Activated CD8-positive, alpha-beta T cell treated with anti-CD3 and anti-CD28 coated beads, Interleukin-2, amount 10 ng/mL, durations not matched to agents 7 days and 5 days (primary cell): Measurements from ENCODE around the gene NRP1. TPM values are rescaled to one million over a fixed set of nuclear protein-coding genes. Genes with fewer than 3 reads are reported as not detected.

Experiments used
- ATAC-seq: fragments of 150-1000 bp; cut with Tn5 transposase; one replicate; pipeline ENCODE4 v1.10.0; 2021; ENCODE audit warnings: moderate library complexity
- CTCF ChIA-PET: fragments of 350-600 bp; sonication (Branson Sonifier 250); formaldehyde crosslinking; loops from one replicate; lab custom pipeline; 2021; ENCODE audit warnings: antibody characterized with exemption; lab: Charles Lee
- POLR2A ChIA-PET: fragments of 350-600 bp; sonication (Branson Sonifier 250); formaldehyde crosslinking; loops from one replicate; lab custom pipeline; 2021; ENCODE audit warnings: antibody characterized with exemption; lab: Charles Lee
- DNase-seq: peaks from one replicate; pipeline ENCODE4 v3.0.0-alpha.2; 2020
- H3K27ac Mint-ChIP-seq: one replicate; pipeline ENCODE4 v1.8.0; 2021; ENCODE audit warnings: mild to moderate bottlenecking, mixed read lengths
- H3K27me3 Mint-ChIP-seq: one replicate; pipeline ENCODE4 v1.8.0; 2021; ENCODE audit warnings: low read depth, mixed read lengths
- H3K36me3 Mint-ChIP-seq: one replicate; pipeline ENCODE4 v1.8.0; 2021; ENCODE audit warnings: low read depth, mixed read lengths
- H3K4me1 Mint-ChIP-seq: one replicate; pipeline ENCODE4 v1.8.0; 2021; ENCODE audit warnings: low read depth, mixed read lengths
- H3K4me3 Mint-ChIP-seq: one replicate; pipeline ENCODE4 v1.8.0; 2021; ENCODE audit warnings: mild to moderate bottlenecking, mixed read lengths
- H3K9me3 Mint-ChIP-seq: one replicate; pipeline ENCODE4 v1.8.0; 2022; ENCODE audit warnings: mixed read lengths; ENCODE audit not compliant: insufficient read depth
- total RNA-seq, 2 experiments: library from RNA; stranded (reverse); gene quantifications; one replicate each; pipeline ENCODE4 v1.2.3, GENCODE V29; 2021

NRP1 gene
- total RNA-seq, 2 experiments from 2014 or later: 0.11 to 0.23 TPM

DNA sequence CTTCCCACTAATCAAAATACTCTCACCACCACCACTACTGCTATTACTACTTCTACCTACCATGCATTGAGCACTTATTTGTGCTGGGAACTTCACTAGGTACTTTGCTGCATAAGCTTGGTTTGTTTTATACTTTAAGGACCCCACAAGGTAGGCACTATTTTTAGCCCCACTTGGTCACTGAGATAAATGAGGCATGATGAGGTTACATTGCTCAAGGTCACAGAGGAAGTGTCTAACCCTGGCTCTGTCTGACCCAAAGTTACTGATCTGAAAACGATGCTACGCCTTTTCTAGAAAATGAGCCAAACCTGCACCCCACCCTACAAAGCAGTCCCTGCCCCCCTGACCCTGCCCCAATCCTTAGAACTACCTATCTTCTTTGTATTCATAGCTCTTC is 35.6 kb downstream of the NRP1 start:
- H3K4me3 Mint-ChIP-seq: no peak overlapping the region
- ChIA-PET POLR2A (no interaction called here), CTCF (interaction anchor here (1.0 kb wide), 1 partner anchor 106 kb away, joined by 3 read pairs; no protein-coding TSS in a partner anchor)
- no peaks in the 10 kb centered on the region for H3K36me3 Mint-ChIP-seq
- no peaks in the 10 kb centered on the region for H3K4me1 Mint-ChIP-seq
- ATAC-seq (no peak), DNase-seq (no peak)
- no peaks in the 10 kb centered on the region for H3K9me3 Mint-ChIP-seq
- no peaks in the 10 kb centered on the region for H3K27me3 Mint-ChIP-seq
- no peak overlapping the region for H3K27ac Mint-ChIP-seq

DNA sequence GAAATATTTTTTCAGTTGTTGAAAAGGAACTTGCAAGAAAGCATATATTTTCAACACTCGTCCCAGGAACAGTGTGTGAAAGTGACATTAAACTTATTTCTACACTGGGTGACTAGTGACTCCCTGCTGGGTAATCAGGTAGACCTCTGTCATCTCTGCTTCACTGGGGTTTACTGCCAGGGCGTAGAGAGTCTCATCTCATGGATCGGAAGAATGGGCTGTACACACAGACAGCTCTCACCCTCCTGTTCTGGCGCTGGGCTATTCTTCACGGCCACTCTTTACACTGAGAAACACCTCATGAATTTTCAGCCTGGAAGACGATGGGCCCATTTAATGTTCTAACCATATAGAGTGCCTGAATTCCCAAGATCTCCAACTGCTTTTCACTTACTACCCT is 36.4 kb downstream of the NRP1 start:
- no peak for DNase-seq
- Mint-ChIP-seq H3K27ac (no peak overlapping the region), H3K4me3 (no peak overlapping the region), H3K4me1 (no peaks in the 10 kb centered on the region), H3K36me3 (no peaks in the 10 kb centered on the region), H3K27me3 (no peaks in the 10 kb centered on the region), H3K9me3 (no peaks in the 10 kb centered on the region)
- POLR2A ChIA-PET: no interaction called here
- ATAC-seq: no peak
- CTCF ChIA-PET: interaction anchor here (1.0 kb wide), 1 partner anchor 105 kb away, joined by 3 read pairs; no protein-coding TSS in a partner anchor

GRCh38 chr10:33295851-33296250 is 38.6 kb downstream of the NRP1 start:
- Mint-ChIP-seq H3K27ac (no peak overlapping the region), H3K36me3 (no peaks in the 10 kb centered on the region), H3K4me3 (no peak overlapping the region), H3K27me3 (no peaks in the 10 kb centered on the region), H3K9me3 (no peaks in the 10 kb centered on the region), H3K4me1 (no peaks in the 10 kb centered on the region)
- CTCF ChIA-PET: no interaction called here
- DNase-seq (no peak), ATAC-seq (no peak)
- POLR2A ChIA-PET: no interaction called here

DNA sequence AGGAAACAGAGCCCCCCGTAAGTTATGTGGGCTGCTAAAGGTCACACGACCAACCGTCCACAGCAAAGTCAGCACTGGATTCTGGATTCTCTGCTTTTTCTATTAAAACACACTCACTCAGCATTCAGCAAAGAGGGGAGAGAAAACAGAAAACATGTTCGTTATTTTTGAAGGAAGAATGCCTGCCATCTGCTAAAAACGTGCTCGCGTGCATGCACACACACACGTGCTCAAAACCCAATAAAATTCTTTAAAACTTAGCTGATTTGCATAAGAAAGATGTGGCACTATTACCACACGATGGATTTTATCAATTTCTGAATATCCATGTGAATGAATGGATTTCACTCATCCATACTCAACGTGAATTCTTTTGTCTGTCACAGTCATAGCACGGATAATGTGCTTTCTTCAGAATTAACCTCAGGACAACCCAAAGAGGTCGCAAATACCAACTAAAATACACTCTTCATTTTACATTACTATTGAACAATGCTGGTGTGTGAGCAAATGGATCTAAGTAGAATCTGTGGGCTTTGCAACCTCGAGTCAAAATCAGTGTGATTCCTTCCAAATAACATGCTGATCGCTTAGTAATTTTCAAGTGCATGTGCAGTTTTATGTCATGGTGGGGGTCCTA is 40.8 kb downstream of the NRP1 start:
- ChIA-PET POLR2A (no interaction called here), CTCF (no interaction called here)
- Mint-ChIP-seq H3K4me1 (no peaks in the 10 kb centered on the region), H3K4me3 (no peak overlapping the region), H3K27me3 (no peaks in the 10 kb centered on the region), H3K36me3 (no peaks in the 10 kb centered on the region), H3K9me3 (no peaks in the 10 kb centered on the region), H3K27ac (no peak overlapping the region)
- ATAC-seq (no peak), DNase-seq (no peak)

GRCh38 chr10:33293076-33293475 is 41.4 kb downstream of the NRP1 start:
- no peak overlapping the region for H3K4me3 Mint-ChIP-seq
- DNase-seq: no peak
- H3K9me3 Mint-ChIP-seq: no peaks in the 10 kb centered on the region
- ChIA-PET POLR2A (no interaction called here), CTCF (no interaction called here)
- H3K4me1 Mint-ChIP-seq: no peaks in the 10 kb centered on the region
- H3K27ac Mint-ChIP-seq: no peak overlapping the region
- H3K27me3 Mint-ChIP-seq: no peaks in the 10 kb centered on the region
- no peak for ATAC-seq
- no peaks in the 10 kb centered on the region for H3K36me3 Mint-ChIP-seq

DNA sequence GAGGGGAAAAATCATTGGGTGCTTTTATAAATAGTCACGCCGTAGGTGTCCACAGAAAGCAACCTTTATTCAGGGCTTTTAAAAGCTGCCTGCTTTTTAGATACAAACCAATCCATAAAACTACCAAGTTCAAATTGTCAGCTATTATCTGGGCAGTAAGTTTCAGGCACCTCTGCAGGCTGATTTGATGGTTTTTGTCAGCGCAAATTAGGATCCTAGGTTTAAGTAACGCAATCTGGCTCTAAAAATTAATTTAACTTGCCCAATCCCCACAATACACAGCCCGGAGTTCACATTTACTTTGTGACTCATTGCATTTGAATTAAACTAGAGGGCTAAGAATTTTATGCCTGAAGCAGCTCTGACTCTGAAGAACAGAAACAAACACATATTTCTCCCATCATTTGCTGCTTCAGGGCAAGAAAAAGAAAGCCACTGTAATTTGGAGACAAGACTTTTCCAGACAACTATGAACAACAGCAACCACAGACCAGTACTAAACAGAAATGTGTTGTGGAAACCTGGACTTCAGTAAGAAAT is 43.3 kb downstream of the NRP1 start:
- no peaks in the 10 kb centered on the region for H3K27me3 Mint-ChIP-seq
- ATAC-seq (no peak), DNase-seq (no peak)
- no peak overlapping the region for H3K27ac Mint-ChIP-seq
- no peak overlapping the region for H3K4me3 Mint-ChIP-seq
- H3K9me3 Mint-ChIP-seq: no peaks in the 10 kb centered on the region
- no peaks in the 10 kb centered on the region for H3K4me1 Mint-ChIP-seq
- POLR2A ChIA-PET: no interaction called here
- no peaks in the 10 kb centered on the region for H3K36me3 Mint-ChIP-seq
- CTCF ChIA-PET: no interaction called here

- Mint-ChIP-seq H3K9me3 (no peaks in the 10 kb centered on the region), H3K36me3 (no peaks in the 10 kb centered on the region), H3K4me1 (no peaks in the 10 kb centered on the region), H3K4me3 (no peak overlapping the region), H3K27me3 (peaks cover 2% of the 10 kb centered on the region), H3K27ac (no peak overlapping the region)
- ChIA-PET CTCF (no interaction called here), POLR2A (no interaction called here)
- ATAC-seq (no peak), DNase-seq (no peak)
These were observed 44.0 kb downstream of the NRP1 start for GRCh38 chr10:33290321-33291052.

- ChIA-PET CTCF (no interaction called here), POLR2A (no interaction called here)
- Mint-ChIP-seq H3K4me1 (no peaks in the 10 kb centered on the region), H3K4me3 (no peak overlapping the region), H3K27ac (no peak overlapping the region), H3K27me3 (peaks cover 4% of the 10 kb centered on the region), H3K36me3 (no peaks in the 10 kb centered on the region), H3K9me3 (no peaks in the 10 kb centered on the region)
- ATAC-seq (no peak), DNase-seq (no peak)
These were observed 44.7 kb downstream of the NRP1 start for GRCh38 chr10:33289776-33290175.

GRCh38 chr10:33288127-33288526 is 46.3 kb downstream of the NRP1 start:
- Mint-ChIP-seq H3K9me3 (no peaks in the 10 kb centered on the region), H3K4me1 (no peaks in the 10 kb centered on the region), H3K27ac (no peak overlapping the region), H3K4me3 (no peak overlapping the region), H3K27me3 (peaks cover 10% of the 10 kb centered on the region), H3K36me3 (no peaks in the 10 kb centered on the region)
- CTCF ChIA-PET: interaction anchor here (1.2 to 1.8 kb wide), 2 partner anchors 20 to 95 kb away, joined by 3 to 7 read pairs; no protein-coding TSS in a partner anchor
- no peak for DNase-seq
- POLR2A ChIA-PET: no interaction called here
- no peak for ATAC-seq

- ChIA-PET POLR2A (no interaction called here), CTCF (interaction anchor here (1.8 kb wide), 1 partner anchor 94 kb away, joined by 7 read pairs; no protein-coding TSS in a partner anchor)
- DNase-seq (no peak), ATAC-seq (no peak)
- Mint-ChIP-seq H3K4me1 (no peaks in the 10 kb centered on the region), H3K36me3 (no peaks in the 10 kb centered on the region), H3K9me3 (no peaks in the 10 kb centered on the region), H3K4me3 (no peak overlapping the region), H3K27me3 (peaks cover 10% of the 10 kb centered on the region), H3K27ac (no peak overlapping the region)
These were observed 47.4 kb downstream of the NRP1 start for GRCh38 chr10:33287112-33287511.

- Mint-ChIP-seq H3K9me3 (no peaks in the 10 kb centered on the region), H3K4me3 (no peak overlapping the region)
- CTCF ChIA-PET: no interaction called here
These were observed 48.1 kb downstream of the NRP1 start for GRCh38 chr10:33286157-33286934.

GRCh38 chr10:33284945-33285344 is 49.5 kb downstream of the NRP1 start:
- ChIA-PET POLR2A (no interaction called here), CTCF (no interaction called here)
- no peaks in the 10 kb centered on the region for H3K36me3 Mint-ChIP-seq
- no peak overlapping the region for H3K27ac Mint-ChIP-seq
- DNase-seq: no peak
- H3K9me3 Mint-ChIP-seq: no peaks in the 10 kb centered on the region
- peaks cover 10% of the 10 kb centered on the region for H3K27me3 Mint-ChIP-seq
- ATAC-seq: no peak
- H3K4me1 Mint-ChIP-seq: no peaks in the 10 kb centered on the region
- H3K4me3 Mint-ChIP-seq: no peak overlapping the region

More at GRCh38 chr10:33286157-33286934, 48.1 kb downstream of the NRP1 start:
- POLR2A ChIA-PET: no interaction called here
- H3K27ac Mint-ChIP-seq: no peak overlapping the region
- peaks cover 10% of the 10 kb centered on the region for H3K27me3 Mint-ChIP-seq
- ATAC-seq: no peak
- no peak for DNase-seq
- H3K36me3 Mint-ChIP-seq: no peaks in the 10 kb centered on the region
- H3K4me1 Mint-ChIP-seq: no peaks in the 10 kb centered on the region
